Activated naive CD4-positive, alpha-beta T cell treated with anti-CD3 and anti-CD28 coated beads for 36 hours (primary cell): ENCODE results near the gene ANO8. TPM values are rescaled to one million over a fixed set of nuclear protein-coding genes. Genes with fewer than 3 reads are reported as not detected.
"Not testable (repeated sequence)": the region's sequence is repeated elsewhere in the genome, so short reads cannot be mapped to it uniquely, and the experiment has no call there.

Experiments used
- CTCF ChIA-PET: fragments of 350-600 bp; sonication (Branson Sonifier 250); formaldehyde crosslinking; loops from one replicate; lab custom pipeline; 2021; ENCODE audit warnings: antibody characterized with exemption; lab: Charles Lee
- DNase-seq: peaks from one replicate; pipeline ENCODE4 v3.0.0-alpha.2; 2020
- H3K27ac Mint-ChIP-seq: one replicate; pipeline ENCODE4 v1.8.0; 2021; ENCODE audit warnings: mild to moderate bottlenecking, mixed read lengths
- H3K27me3 Mint-ChIP-seq: one replicate; pipeline ENCODE4 v1.8.0; 2021; ENCODE audit warnings: low read depth, mixed read lengths
- H3K36me3 Mint-ChIP-seq: one replicate; pipeline ENCODE4 v1.8.0; 2021; ENCODE audit warnings: low read depth, mixed read lengths
- H3K4me1 Mint-ChIP-seq: one replicate; pipeline ENCODE4 v1.8.0; 2021; ENCODE audit warnings: low read depth, mixed read lengths
- H3K4me3 Mint-ChIP-seq: one replicate; pipeline ENCODE4 v1.8.0; 2021; ENCODE audit warnings: mild to moderate bottlenecking, moderate library complexity, mixed read lengths
- H3K9me3 Mint-ChIP-seq: one replicate; pipeline ENCODE4 v1.8.0; 2021; ENCODE audit warnings: mixed read lengths
- intact Hi-C: fragments of 100-400 bp; cut with micrococcal nuclease; formaldehyde crosslinking; loops from one replicate; pipeline ENCODE4 v1.15.1; 2023
- total RNA-seq, 2 experiments: library from RNA; stranded (reverse); gene quantifications; one replicate each; pipeline ENCODE4 v1.2.3, GENCODE V29; 2021

Gene ANO8
- total RNA-seq, 2 experiments from 2014 or later = 3.4 to 3.8 TPM

DNA sequence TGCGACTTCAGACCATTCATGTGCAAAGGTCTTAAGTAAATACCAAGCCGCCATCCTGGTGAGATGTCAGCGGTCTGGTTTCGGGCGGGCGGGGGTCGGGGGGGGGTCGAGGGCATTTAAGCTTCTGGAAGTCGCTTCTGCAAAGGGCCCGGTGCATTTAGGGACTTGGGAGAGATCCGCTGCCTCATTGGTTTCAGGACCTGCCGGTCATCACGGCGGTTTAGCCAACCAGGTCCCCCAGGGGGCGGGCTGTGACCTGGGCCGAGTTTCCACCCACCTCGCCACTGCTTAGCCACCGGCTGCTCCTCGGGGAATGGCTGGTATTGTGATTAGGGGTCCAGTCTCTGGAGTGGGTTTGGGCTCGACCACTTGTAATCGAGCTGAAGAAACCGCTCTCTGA lies 45.2 kb downstream of the ANO8 start:
- Mint-ChIP-seq H3K27ac (no peak overlapping the region), H3K4me1 (peaks cover 5% of the 10 kb centered on the region), H3K9me3 (no peaks in the 10 kb centered on the region), H3K36me3 (peaks cover 5% of the 10 kb centered on the region), H3K4me3 (no peak overlapping the region), H3K27me3 (no peaks in the 10 kb centered on the region)
- DNase-seq = peak; percentile 65
- CTCF ChIA-PET = interaction anchor here (0.7 to 1.9 kb wide), 3 partner anchors 15 to 190 kb away, joined by 3 to 8 read pairs (median 3); no protein-coding TSS in a partner anchor
- intact Hi-C loops = loop anchor here (10.0 kb wide), 1 partner anchor 575 kb away; the partner anchor contains the start of gene NWD1

GRCh38 chr19:17286752-17287151 lies 47.9 kb downstream of the ANO8 start:
- no peaks in the 10 kb centered on the region for H3K9me3 Mint-ChIP-seq
- DNase-seq = no peak
- no peak overlapping the region for H3K27ac Mint-ChIP-seq
- CTCF ChIA-PET = interaction anchor here (1.4 kb wide), 1 partner anchor 27 kb away, joined by 3 read pairs; no protein-coding TSS in a partner anchor
- H3K4me3 Mint-ChIP-seq = no peak overlapping the region
- intact Hi-C loops = loop anchor here (10.0 kb wide), 1 partner anchor 572 kb away; the partner anchor contains the start of gene NWD1
- H3K27me3 Mint-ChIP-seq = no peaks in the 10 kb centered on the region
- H3K36me3 Mint-ChIP-seq = peaks cover 17% of the 10 kb centered on the region
- peaks cover 8% of the 10 kb centered on the region for H3K4me1 Mint-ChIP-seq

DNA sequence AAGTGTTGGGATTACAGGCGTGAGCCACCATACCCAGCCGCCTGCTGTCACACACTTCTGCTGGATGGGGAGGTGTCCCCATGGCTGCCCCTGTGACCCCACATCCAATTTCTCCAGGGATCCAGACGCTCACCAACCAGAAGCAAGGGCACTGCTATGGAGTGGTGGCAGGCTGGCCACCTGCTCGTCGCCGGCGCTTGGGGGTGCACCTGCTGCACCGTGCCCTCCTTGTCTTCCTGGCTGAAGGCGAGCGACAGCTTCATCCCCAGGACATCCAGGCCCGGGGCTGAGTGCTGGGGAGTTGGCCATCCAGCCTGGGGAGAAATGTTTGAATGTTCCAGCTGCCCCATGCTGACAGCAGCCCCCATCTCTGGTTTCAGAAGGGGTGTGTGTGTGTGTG lies 48.4 kb downstream of the ANO8 start:
- intact Hi-C loops = loop anchor here (10.0 kb wide), 1 partner anchor 571 kb away; the partner anchor contains the start of gene NWD1
- no peak for DNase-seq
- Mint-ChIP-seq H3K36me3 (peaks cover 17% of the 10 kb centered on the region), H3K27ac (no peak overlapping the region), H3K9me3 (no peaks in the 10 kb centered on the region), H3K27me3 (no peaks in the 10 kb centered on the region), H3K4me3 (no peak overlapping the region), H3K4me1 (peaks cover 11% of the 10 kb centered on the region)
- CTCF ChIA-PET = interaction anchor here (1.4 kb wide), 1 partner anchor 26 kb away, joined by 3 read pairs; no protein-coding TSS in a partner anchor

DNA sequence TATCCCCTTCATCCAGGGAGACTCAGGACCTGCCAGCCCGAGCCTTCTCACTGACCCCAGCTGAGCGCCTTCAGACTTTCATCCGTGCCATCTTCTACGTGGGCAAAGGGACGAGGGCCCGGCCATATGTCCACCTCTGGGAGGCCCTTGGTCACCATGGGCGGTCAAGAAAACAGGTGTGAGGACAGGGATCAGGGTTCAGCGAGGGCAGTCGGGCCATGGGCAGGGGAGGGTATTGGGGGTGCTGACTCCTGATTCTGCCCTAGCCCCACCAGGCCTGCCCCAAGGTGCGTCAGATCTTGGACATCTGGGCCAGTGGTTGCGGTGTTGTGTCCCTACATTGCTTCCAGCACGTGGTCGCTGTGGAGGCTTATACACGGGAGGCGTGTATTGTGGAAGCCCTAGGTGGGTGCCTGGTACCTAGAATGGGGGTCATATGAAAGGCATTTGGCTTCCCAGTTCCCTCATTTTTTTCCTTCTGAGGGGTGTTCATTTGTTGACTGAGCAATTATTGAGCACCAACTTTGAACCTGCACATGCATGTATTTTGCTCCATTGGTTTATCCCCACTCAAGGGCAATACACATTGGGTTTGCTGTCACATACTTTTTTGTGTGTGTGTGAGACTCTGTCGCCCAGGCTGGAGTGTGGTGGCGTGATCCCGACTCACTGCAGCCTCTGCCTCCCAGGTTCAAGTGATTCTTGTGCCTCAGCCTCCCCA lies 49.1 kb downstream of the ANO8 start:
- no peaks in the 10 kb centered on the region for H3K27me3 Mint-ChIP-seq
- no peaks in the 10 kb centered on the region for H3K9me3 Mint-ChIP-seq
- H3K36me3 Mint-ChIP-seq = peaks cover 17% of the 10 kb centered on the region
- peaks cover 13% of the 10 kb centered on the region for H3K4me1 Mint-ChIP-seq
- no peak overlapping the region for H3K27ac Mint-ChIP-seq
- H3K4me3 Mint-ChIP-seq = no peak overlapping the region
- no peak for DNase-seq
- CTCF ChIA-PET = interaction anchor here (0.7 to 1.4 kb wide), 2 partner anchors 25 to 242 kb away, joined by 3 read pairs; no protein-coding TSS in a partner anchor
- intact Hi-C loops = loop anchor here (10.0 kb wide), 1 partner anchor 571 kb away; the partner anchor contains the start of gene NWD1

DNA sequence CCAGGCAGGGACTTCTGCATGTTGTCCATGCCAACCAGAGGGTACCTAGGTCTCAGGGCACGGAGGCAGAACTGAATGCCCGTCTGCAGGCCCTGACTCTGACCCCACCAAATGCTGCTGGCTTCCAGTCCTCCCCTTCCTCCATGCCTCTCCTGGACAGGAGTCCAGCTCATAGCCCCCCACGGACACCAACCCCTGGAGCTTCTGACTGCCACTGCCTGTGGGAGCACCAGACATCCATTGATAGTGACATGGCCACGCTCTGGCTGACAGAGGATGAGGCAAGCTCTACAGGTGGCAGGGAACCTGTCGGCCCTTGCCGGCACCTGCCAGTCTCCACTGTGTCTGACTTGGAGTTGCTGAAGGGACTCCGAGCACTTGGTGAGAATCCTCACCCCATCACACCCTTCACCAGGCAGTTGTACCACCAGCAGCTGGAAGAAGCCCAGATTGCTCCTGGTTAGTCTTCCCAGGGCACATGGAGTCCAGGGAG lies 51.1 kb downstream of the ANO8 start:
- Mint-ChIP-seq H3K27me3 (no peaks in the 10 kb centered on the region), H3K4me3 (peak overlapping the region; percentile 22), H3K9me3 (no peaks in the 10 kb centered on the region), H3K4me1 (peaks cover 13% of the 10 kb centered on the region), H3K27ac (no peak overlapping the region), H3K36me3 (peaks cover 17% of the 10 kb centered on the region)
- DNase-seq = no peak
- intact Hi-C loops = loop anchor here (5.0 to 10.0 kb wide), 2 partner anchors 66 to 569 kb away; partner anchors contain the start of genes NWD1 and USE1
- CTCF ChIA-PET = interaction anchor here (0.6 to 6.2 kb wide), 14 partner anchors 9 to 295 kb away, joined by 3 to 59 read pairs (median 3); partner anchors contain the start of genes ABHD8, BABAM1, MRPL34 and USHBP1

DNA sequence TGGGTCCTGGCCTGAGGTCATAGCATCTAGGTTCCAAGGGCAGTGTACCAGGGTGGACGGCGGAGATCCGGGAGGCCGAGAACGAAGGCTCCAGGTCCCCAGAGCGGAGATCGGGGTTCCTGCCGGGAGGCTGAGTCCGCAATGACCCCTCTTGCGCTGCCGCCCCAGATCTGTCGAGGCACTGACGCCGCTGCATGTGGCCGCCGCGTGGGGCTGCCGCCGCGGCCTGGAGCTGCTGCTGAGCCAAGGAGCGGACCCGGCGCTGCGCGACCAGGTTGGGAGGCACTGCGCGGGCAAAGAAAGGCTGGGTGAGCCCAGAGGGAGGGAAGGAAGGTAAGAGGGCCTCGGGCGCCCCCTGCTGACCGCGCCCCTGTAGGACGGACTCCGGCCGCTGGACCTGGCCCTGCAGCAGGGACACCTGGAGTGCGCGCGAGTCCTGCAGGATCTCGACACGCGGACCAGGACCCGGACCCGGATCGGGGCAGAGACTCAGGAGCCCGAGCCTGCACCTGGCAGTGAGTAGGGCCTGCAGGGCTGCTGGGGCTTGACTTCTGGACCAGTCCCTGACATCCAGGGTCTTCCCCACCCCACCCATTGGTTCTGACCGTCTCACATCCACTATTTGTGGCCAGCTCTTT lies 52.0 kb downstream of the ANO8 start:
- H3K36me3 Mint-ChIP-seq = peaks cover 17% of the 10 kb centered on the region
- H3K27me3 Mint-ChIP-seq = no peaks in the 10 kb centered on the region
- no peak overlapping the region for H3K27ac Mint-ChIP-seq
- no peaks in the 10 kb centered on the region for H3K9me3 Mint-ChIP-seq
- CTCF ChIA-PET = interaction anchor here (0.5 to 6.2 kb wide), 13 partner anchors 10 to 294 kb away, joined by 3 to 59 read pairs (median 4); partner anchors contain the start of genes BABAM1, OCEL1, USE1 and USHBP1
- DNase-seq = peak; percentile 87
- H3K4me1 Mint-ChIP-seq = peaks cover 13% of the 10 kb centered on the region
- H3K4me3 Mint-ChIP-seq = peak overlapping the region; percentile 85
- intact Hi-C loops = loop anchor here (1.0 to 10.0 kb wide), 7 partner anchors 21 to 568 kb away; partner anchors contain the start of genes NWD1 and USE1

GRCh38 chr19:17281391-17282304 lies 53.0 kb downstream of the ANO8 start, which contains the start of gene ANKLE1:
ANKLE1 (plus strand) TSS chr19:17281901; CDS start chr19:17281921, 20 bp downstream.
- peak; percentile 54 for DNase-seq
- intact Hi-C loops = loop anchor here (1.0 to 10.0 kb wide), 7 partner anchors 20 to 567 kb away; partner anchors contain the start of genes NWD1 and USE1
- no peak within 1 kb of the TSS for H3K27ac Mint-ChIP-seq
- H3K36me3 Mint-ChIP-seq = peaks cover 19% of the 10 kb centered on the region
- H3K4me3 Mint-ChIP-seq = peak within 1 kb of the TSS; percentile 85
- no peaks in the 10 kb centered on the region for H3K27me3 Mint-ChIP-seq
- peaks cover 13% of the 10 kb centered on the region for H3K4me1 Mint-ChIP-seq
- CTCF ChIA-PET = interaction anchor here (0.5 to 6.2 kb wide), 13 partner anchors 11 to 213 kb away, joined by 3 to 59 read pairs (median 3); partner anchors contain the start of genes BABAM1, OCEL1, USE1 and USHBP1
- no peaks in the 10 kb centered on the region for H3K9me3 Mint-ChIP-seq

DNA sequence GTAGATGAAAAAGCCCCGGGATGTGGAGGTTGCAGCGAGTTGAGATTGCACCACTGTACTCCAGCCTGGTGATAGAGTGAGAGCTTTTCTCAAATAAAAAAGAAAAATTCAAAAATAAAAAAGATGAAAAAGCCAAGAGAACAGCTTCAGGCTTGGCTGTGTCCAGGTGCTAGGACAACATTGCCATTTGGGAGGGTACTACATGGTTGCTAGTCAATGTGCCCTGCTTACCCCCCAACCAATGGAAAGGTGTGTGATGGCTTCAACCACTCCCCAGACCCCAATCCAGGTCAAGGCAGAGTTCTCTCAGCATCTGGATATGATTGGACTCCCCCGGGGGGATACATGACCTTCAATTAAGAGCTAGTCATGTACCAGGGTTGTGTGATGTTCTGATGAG lies 55.2 kb downstream of the ANO8 start:
- Mint-ChIP-seq H3K27me3 (no peaks in the 10 kb centered on the region), H3K36me3 (peaks cover 22% of the 10 kb centered on the region), H3K4me1 (peaks cover 13% of the 10 kb centered on the region), H3K4me3 (no peak overlapping the region), H3K9me3 (no peaks in the 10 kb centered on the region), H3K27ac (no peak overlapping the region)
- intact Hi-C loops = no loop called here
- CTCF ChIA-PET = interaction anchor here (5.2 to 6.2 kb wide), 2 partner anchors 14 to 20 kb away, joined by 38 to 59 read pairs; partner anchors contain the start of genes BABAM1 and USHBP1
- no peak for DNase-seq

DNA sequence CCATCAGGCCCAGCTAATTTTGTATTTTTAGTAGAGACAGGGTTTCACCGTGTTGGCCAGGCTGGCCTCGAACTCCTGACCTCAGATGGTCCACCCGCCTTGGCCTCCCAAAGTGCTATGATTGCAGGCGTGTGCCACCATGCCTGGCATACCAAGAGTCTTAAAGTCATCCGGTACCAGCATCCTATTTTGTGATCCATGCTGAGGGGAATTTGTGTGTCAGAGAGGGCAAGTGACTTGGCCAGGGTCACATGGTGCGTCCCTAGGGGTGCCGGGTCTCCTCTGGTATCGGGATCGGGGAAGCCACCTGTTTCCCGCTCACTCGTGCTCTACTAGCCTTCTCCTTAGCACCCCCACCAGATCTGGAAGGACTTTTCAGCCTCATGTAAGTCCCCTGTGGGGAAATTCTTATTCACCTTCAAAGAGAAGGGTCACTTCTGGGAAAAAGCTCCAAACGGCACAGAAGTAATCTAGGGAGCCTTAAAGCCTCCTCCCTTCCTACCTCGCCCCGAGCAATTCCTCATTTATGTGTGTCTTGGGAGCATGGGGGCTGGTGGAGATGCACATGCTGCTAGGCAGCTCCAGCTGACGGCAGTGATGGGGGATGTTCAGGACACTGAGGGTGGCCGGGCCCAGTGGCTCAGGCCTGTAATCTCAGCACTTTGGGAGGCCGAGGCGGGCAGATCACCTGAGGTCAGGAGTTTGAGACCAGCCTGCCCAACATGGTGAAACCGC lies 59.0 kb downstream of the ANO8 start:
- DNase-seq = no peak
- Mint-ChIP-seq H3K36me3 (peaks cover 19% of the 10 kb centered on the region), H3K27ac (no peak overlapping the region), H3K27me3 (no peaks in the 10 kb centered on the region), H3K4me1 (no peaks in the 10 kb centered on the region), H3K9me3 (no peaks in the 10 kb centered on the region), H3K4me3 (no peak overlapping the region)
- CTCF ChIA-PET = no interaction called here
- intact Hi-C loops = no loop called here

- DNase-seq, H3K27me3 Mint-ChIP-seq, CTCF ChIA-PET, H3K4me3 Mint-ChIP-seq, H3K9me3 Mint-ChIP-seq, H3K4me1 Mint-ChIP-seq, H3K27ac Mint-ChIP-seq, intact Hi-C loops: not testable (repeated sequence)
- H3K36me3 Mint-ChIP-seq = peaks cover 23% of the 10 kb centered on the region
Observed at GRCh38 chr19:17274892-17275291, 59.8 kb downstream of the ANO8 start.
